ENCODE data around the gene ATP10A.

DNA sequence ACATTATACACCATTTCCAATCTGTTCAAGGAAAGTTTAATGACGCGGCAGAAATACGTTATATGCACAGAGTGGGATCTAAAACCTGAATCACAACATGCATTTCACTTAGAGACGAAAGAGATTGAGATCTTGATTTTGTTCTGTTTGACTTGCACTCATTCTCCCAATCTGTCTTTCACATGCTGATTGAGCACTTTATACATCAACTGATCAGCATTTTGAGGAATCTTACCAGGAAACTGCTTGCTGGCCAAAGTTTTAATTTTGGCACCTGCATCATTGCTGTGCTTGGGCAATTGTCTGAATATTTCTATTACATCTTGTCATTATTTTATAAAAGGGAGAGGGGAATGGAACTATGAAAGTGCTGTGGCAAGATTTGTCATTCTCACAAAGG, 47.7 kb upstream of the ATP10A start:
- TF ChIP-seq, protein P1, sequence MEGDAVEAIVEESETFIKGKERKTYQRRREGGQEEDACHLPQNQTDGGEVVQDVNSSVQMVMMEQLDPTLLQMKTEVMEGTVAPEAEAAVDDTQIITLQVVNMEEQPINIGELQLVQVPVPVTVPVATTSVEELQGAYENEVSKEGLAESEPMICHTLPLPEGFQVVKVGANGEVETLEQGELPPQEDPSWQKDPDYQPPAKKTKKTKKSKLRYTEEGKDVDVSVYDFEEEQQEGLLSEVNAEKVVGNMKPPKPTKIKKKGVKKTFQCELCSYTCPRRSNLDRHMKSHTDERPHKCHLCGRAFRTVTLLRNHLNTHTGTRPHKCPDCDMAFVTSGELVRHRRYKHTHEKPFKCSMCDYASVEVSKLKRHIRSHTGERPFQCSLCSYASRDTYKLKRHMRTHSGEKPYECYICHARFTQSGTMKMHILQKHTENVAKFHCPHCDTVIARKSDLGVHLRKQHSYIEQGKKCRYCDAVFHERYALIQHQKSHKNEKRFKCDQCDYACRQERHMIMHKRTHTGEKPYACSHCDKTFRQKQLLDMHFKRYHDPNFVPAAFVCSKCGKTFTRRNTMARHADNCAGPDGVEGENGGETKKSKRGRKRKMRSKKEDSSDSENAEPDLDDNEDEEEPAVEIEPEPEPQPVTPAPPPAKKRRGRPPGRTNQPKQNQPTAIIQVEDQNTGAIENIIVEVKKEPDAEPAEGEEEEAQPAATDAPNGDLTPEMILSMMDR (conservative IDR thresholded peaks at IDR 0.05) = no peak
- no peak for TF ChIP-seq ZFX (IDR thresholded peaks at IDR 0.05)
